Umbilical cord (tissue), 2 donors: Measurements from ENCODE around the gene NFIX. TPM values are rescaled to one million over a fixed set of nuclear protein-coding genes. Genes with fewer than 3 reads are reported as not detected.

Experiments used
- DNase-seq: peaks from one replicate; pipeline ENCODE4 v3.0.0-alpha.2; 2015; ENCODE audit warnings: low spot score
- total RNA-seq: library from RNA; depleted of rRNA; stranded (reverse); fragments of >200 nt; gene quantifications from one replicate; pipeline ENCODE4 v1.2.3, GENCODE V29; 2014; ENCODE audit warnings: low replicate concordance; ENCODE audit not compliant: insufficient read depth

NFIX gene
- total RNA-seq, 1 donor from 2014 or later = 56.8 TPM

DNA sequence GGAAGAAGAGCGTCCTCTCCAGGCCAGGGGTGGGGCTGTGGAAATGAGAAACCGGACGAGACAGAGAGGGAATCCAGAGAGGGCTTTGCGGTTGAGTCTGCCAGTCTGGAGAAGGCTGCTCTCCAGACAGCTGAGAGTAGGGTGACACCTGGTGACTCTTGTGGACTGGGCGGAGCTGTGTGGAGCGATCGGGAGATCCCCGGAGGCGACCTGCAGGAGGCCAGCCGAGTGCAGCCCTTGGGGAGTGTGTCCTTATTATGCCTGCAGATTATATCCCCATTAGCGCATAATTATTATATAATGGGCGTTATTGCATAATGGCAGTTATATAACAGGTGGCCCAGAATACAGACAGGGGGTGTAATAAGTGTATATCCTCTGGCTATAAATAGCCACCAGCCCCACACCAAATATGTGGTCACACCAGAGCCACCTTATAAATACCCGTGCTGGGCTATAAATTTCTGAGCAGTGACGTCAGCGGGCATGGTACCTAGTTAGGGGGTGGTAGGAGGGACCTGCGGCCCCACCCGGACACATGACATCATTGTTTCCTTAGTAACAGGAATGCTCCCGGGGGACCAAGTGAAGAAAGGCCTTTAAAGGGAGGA is 41.2 kb downstream of the NFIX start:
- no peak for DNase-seq

DNA sequence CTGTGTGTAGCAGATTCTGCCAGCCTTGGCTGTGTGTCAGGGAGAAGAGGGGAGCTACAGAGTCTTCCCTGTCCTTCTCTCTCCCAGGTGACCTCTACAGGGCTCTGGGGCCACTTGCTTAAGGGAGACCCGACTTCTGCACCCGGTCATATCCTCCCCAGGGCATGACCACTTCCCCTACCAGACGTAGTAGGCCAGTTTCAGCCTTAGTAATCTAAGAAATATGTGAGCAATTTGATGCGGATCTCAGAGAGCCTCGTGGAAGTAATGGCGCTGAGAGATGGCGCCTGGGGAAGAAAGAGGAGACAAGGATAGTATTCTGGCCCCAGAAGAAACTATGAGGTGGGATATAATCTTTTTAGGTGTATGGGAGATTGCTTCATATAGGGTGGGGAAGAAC is 41.9 kb downstream of the NFIX start:
- peak; percentile 54 for DNase-seq

DNA sequence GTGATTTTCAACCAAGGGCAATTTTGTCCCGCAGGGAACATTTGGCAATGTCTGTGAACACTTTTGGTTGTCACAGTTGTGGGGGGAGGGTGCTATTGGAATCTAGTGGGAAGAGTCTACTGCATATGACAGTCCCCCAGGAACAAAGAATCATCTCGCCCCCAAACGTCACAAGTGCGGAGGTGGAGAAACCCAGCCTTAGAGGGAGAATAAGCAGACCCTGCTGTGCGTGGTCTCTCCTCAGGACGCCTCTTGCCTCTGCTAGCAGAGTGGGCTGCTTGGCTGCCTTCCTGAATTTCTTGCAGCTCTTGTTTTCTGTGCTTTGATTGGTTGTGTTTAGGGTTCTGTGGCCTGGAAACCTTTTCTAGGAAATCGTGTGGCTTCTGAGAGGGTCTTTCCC is 42.5 kb downstream of the NFIX start:
- DNase-seq = no peak

DNA sequence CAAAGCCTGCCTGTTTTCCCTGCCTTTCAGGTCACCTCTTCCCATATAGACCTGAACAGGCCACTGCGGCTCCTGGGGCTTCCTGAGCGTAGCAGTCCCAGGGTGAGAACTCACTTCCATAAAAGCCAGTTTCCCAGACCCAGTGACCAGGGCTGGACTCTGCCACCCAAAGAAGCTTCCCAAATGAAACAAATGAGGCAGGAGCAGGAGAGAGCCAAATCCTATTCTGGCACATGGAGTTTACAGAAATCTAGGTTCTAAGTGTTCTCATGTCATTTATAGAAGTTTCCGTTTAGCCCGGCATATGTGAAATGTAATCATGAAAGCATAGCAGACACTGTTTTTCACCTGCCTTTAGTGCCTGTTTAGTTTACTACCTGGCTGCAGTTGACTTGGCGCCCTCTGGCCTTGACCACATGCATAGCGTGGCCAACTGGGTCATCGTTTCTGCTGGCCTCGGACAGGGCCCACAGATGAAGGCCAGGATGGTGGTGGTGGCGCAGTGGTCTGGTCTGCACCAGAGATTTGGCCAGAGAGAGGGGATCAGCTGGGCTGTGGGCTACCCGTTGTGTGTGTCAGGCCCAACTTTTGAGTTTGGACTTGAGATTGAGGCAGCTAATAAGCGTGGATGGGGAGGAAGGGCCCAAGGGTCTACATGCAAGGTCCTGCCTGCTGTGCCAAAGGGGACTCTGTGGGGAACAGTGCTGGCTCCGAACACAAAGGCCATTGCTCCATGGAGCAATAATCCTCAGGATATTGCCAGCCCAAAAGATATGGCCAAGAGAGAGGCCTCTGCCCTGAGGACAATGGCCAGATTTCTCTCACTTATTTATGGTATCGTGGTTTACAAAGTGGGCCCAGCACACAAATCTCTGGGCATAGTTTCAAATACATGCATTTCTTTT is 43.3 kb downstream of the NFIX start:
- DNase-seq = no peak

DNA sequence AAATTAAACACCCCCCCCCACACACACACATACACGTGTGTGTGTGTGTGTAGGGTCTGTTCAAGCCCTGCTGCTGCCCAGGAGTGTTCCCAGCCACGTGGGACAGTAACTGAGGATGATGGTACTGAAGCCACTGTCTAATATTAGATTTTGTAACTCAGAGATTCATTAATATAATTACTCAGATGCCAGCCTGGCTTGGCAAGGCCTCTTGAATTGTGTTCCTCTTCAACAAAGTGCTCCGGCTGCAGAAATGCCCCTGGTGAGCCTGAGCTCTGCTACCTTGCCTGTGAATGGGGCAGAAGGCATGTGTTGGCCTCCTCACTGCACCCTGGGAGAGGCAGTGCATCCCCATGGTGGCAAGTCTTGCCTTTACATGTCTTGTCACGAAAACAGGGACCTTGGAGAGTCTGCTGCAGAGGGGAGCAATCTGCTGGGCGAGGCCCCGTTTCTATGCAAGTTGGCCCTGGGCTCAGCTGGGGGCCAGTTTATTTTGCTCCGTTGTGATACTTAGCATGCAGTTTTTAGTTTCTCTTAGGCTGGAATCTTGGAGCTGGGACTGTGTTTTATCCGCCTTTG is 44.0 kb downstream of the NFIX start:
- no peak for DNase-seq

DNA sequence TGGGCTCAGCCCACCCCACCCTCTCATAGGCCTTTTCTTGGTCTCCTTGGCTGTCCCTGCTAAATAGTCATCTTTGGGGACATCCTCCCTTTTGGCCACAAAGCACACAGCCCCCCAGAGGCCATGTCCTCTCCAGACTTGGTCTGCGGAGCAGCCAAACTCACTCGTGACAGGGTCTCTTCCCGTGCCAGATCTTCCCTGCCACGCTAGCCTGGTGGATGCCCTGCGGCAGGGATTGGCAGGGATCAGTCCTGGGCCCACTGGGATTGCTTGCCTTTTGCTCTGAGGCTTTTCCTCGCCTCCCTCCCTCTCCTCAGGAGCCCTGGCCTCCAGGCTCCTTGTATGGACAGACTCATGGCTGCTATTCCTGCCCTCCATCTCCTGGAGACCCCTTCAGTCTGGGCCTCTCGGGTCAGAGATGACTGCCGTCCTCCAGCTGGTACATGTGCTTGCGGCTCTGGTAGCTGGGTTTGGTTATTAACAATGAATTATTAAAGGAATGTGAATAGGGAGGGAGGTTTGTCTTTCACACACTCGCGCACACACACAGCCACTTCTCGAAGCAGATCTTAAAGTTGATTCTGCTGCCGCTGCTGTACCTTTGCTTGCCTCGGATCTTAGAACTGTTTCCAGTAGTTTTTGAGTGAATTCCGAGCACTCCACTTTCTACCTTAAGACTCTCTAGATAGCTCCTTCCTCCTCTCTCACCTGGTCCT is 45.1 kb downstream of the NFIX start:
- no peak for DNase-seq

DNA sequence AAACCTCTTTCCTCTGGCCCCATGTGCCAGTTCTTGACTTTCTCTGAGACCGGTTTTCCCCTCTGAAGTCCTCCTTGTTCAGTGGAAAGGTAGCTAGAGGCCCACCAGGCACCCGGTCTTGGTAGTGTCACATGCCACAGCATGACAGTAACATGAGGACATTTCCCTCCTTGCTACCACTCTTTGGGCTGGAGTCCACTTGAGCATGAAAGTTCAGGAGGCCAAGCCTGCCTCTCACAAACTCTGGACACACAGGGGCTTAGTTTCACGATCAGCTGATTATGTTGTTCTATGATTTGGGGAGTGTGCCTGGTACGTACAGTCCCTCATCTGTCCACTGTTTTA is 45.6 kb downstream of the NFIX start:
- DNase-seq = no peak

DNA sequence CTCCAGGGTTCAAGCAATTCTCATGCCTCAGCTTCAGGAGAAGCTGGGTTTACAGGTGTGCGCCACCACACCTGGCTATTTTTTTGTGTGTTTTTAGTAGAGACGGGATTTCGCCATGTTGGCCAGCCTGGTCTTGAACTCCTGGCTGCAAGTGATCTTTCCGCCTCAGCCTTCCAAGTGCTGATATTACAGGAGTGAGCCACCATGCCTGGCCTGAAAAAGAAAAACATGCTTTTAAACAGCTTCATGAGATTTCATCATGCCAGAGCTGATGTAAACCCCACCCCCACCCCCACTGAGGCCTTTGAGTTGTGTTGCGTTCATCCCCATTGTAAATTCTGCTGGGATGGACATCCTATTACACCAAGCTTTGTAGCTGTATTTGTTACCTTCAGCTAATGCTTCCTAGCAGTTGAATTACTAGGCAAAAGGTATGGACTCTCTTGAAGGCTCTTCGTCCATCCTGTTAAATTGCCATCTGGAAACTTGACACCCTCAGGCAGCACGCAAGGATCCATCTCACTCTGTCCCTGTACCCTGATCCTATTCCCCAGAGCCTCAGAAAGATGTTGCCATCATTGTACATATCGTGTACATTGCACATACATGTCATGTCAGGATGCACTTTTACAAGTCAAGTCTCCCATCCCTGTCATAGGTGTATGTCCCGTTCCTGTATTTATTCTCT is 47.3 kb downstream of the NFIX start:
- no peak for DNase-seq

DNA sequence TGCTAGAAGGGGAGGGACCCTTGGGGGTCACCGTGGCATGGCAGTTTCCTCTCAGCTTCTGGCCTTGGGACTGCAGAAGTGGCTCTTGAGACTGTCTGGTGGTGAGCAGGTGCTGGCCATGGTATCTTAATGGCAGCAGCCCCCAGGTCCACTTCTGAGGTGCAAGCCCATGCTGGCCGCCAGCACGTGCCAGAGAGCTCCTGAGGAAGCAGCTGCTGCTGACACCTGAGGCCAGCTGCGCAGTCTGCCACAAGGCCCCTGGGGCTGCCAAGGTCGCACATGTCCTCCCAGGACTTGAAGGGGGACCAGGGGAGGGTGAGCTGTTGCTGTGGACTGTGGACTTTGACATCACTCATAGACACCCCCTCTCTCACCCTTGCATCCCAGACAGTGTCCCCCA is 48.0 kb downstream of the NFIX start:
- no peak for DNase-seq

DNA sequence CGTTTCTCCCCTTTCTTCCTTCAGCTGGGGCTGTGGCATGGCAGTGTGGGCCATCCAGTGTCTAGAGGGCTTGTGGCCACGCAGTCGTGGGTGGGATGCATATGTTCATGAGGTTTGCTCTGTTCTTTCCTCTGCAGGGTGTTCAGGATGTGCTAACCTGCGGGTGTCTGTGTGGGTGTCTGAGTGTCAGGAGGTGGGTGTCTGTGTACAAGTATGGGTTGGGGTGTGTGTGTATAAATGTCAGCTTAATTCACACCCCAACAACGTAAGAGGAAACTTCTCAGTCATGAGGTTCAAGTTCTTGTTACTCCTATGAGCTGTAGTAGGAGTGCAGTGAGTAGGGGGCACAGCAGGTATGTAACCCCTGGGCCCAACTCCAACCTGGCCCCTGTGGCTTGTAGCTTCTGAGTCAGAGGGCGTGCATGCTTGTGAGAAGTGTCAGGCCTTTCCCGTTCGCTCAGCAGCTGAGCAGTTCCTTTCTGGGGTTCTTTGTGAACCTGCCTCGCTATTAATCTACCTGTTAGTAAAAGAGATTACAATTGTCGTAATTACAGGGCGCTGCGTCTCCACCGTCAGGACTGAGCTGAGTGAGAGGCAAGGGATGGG is 49.1 kb downstream of the NFIX start:
- no peak for DNase-seq

DNA sequence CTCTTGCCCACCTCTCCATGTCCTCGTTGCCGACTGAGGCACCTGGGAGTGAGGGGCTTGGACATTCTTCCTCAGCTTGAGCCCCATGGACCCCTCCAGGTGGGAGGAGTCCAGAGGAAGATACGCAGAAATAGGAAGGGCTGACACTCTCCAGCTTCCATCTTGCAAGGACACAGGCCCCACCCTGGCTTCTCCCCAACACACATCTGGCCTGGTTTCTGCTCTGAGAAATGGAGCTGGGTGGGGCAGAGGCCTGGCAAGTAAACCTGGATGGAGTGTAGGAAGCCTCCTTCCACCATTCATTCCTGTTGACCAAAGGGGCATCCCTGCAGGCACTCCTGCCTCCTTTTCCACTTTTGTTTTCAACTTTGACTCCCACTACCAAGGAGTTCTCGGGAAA is 50.5 kb downstream of the NFIX start:
- no peak for DNase-seq

DNA sequence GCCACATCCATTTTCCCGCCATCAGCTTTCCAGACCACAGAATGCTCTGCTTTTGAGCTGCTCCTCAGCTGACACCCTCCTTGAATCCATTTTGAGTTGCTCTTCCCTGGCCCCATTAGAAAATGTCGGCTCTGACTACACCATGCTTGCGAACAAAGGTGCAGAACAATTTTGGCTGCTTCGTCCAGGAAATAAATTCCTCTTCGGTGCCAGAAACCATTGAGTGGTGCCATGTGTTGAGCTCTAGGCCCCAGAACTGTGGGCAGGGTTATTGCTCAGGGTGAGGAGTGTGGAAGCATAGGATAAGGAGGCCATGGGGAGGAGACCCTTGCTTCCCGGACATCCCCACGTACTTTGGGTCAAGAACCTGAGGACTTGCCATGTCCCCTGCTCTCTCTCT is 52.1 kb downstream of the NFIX start:
- no peak for DNase-seq

DNA sequence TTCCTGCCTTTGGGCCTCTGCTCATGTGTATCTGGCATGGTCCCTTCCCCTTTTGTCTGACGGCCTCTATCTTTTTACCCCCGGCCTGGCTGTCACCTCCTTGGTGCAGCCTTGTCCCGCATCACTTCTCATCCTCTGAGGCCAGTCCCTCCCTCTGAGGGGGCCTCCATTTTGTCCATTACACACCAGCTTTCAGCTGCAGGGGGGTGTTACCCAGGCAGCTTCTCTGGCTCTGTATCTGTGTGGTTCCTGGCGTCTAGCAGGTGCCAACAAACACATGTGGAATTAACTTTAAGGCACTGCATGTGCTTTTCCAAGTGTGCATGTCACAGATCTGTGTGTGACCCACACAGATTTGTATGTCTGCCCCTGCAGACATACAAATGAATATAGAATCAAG is 55.0 kb downstream of the NFIX start:
- DNase-seq = no peak

DNA sequence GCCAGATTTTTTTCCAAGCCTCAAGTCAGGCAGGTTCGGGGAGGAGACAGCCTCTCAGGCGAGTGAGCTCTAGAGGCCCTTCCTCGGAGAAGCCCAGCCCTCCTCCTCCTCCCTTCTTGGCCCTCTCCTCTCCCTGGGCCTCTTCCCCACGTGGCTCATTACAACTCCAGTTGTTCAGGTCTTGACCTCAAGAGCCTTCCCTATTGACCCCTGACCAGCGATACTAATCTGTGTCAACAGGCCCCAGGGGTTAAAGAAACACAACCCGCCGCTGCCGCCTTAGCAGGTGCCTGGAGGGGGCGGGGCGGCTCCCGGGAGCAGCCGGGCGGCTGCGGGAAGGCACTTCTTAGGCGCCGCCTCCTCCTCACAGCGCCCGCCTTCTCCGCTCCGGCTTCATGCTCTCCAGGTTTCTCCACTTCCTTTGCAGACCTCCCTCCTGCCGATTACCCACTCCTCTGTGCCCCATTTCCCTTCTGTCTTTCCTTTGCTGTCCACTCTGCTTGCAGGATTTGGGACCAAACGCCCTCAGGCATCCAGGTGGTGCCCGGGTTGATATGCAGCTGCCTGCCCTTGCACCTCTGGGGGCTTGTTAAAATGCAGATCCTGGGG is 56.4 kb downstream of the NFIX start:
- DNase-seq = peak; percentile 68

DNA sequence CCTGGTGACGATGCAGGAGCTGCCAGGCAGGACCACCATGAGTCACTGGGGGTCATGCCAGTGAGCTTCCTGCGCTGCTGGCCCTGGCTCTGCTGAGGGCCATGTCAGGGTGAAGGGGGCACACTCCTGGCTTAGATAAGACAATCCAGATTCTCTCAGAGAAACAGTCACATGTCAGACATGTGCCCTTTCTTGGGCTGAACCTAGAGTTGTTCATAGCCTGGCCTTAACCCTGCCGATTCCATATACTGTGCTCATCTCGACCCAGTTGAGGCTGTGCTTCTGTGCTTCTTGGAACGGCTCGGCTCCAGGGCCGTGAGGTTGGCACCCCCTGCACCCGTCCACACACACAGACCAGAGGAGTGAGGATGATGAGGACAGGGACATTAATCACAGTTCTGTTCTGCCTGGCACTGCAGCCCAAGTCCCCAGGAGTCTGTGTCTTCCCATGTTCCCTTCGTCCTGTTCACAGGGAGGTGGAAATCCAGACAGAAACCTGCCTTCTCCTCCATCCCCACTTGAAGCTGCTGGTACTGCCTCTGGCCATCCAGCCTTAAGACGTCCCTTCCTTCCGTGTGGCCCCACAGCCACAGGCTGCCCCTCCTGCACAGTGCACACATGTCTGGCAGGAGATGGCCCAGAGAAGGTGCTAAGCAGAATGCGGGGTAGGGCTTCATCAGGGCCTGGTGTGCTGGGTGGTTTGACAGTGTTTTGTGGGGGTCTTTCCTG is 57.3 kb downstream of the NFIX start:
- DNase-seq = no peak

DNA sequence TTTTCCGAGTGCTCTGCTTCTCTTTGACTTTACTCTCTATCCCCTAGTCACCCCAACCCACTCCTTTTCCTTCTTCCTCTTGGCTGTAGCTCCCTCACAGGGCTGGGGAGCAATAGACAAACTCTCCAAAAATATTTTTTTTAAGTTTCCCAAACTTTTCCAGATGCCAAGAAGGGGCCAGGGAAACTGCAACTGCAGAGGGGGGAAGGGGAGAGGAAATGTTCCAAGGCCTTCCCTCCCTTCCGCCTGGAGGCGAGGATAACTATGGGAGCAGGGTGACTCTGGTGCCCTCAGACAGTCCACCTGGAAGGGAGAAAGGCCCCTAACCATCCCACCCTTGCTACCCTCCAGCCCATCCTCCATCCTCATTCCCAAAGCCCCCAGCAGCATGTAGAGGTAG is 58.0 kb downstream of the NFIX start:
- DNase-seq = peak; percentile 55

DNA sequence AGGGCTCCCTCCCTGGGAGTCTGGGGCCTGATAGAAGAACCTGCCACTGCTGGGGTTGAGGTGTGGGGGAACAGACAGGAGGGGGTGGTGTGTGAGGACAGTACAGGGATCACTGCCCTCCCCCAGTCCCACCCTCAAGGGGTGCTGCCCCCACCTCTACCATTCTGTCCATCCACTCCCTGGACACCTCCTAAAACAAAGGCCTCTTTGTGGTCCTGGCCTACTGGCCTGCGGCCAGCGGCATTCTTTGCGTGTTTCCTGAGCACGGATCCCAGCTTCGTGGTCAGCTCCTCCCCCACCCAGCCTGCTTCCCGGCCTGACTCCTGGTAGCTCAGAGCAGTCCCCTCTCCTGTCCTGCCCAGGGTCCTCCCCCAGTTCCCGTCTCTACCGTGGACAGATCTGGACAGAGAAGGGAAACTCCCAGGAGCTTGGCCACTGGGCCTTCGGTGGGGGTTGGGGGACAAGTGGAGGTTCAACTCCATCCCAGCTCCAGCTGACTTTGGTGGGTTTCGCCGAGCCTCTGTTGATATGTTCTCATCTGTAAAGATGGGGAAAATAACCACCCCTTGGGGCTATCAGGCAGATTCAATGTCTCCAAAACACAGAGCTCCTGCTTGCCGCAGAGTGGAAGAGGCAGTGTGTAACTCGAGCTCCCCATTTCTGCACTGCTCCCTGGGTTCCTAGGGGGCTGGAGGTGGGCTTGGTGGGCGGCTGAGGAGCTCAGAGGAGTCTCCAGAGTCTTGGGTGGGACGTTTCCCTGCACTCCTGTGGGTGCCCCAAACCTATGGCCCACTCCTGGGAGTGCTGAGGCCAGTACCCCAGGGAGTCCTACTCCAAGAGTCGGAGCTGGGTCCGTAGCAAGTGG is 58.7 kb downstream of the NFIX start:
- peak; percentile 88 for DNase-seq

DNA sequence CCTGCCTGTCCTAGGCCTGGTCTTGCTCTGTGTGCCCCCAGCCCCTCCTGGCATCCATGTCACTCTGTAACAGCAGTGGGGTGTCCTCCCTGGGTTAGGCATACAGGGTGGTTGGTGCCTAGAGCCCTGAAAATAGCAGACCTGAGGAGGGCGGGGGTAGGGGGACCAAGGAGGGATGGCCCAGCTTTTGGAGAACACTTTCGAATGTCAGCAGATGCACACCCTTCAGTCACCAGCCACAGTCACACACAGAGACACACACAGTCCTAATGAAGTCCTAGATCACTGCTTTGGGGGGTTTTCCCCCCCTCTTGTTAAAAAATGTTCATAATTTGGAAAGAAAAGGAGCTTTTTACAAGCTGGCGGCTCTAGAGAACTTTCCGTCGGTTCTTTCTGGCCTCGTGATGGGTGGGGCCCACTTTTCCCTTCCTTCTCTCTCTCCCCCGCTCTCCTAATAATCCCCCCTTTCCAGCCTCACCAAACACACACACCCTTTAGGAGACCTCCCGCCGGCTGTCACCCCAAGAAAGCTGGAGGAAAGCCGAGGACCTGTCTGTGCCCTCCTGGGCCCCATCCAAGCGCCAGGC is 59.4 kb downstream of the NFIX start:
- DNase-seq = peak; percentile 92
